HG03066 (cell line): ENCODE measurements around the gene UGT1A6.
"Not testable (repeated sequence)": the region's sequence is repeated elsewhere in the genome, so short reads cannot be mapped to it uniquely, and the experiment has no call there.

Experiments
- ATAC-seq: cut with Tn5 transposase; IDR thresholded peaks from one replicate; pipeline ENCODE4 v1.9.1; 2021; ENCODE audit warnings: low read depth; ENCODE audit not compliant: unreplicated experiment

UGT1A6 gene

GRCh38 chr2:233684640-233685039, 8.1 kb upstream of the UGT1A6 start:
- no peak for ATAC-seq

DNA sequence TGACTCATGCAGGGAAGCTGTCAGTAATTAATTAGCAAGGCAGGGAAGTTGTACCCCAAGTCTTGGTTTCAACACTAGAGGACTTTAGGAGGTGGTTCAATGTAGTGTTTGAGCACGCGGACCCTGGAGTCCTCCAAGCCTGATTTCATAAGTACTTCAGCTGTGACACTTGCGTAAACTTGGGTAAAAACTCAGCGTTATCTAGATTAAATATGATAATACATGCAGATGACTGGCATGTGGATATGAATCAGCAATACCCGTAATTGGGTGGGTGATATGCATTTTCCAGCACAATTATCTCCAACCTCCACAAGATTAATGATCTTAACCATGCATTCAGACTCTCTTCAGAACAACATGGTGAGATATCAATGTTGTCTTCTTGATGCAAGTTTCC, 5.8 kb upstream of the UGT1A6 start:
- ATAC-seq: no peak

DNA sequence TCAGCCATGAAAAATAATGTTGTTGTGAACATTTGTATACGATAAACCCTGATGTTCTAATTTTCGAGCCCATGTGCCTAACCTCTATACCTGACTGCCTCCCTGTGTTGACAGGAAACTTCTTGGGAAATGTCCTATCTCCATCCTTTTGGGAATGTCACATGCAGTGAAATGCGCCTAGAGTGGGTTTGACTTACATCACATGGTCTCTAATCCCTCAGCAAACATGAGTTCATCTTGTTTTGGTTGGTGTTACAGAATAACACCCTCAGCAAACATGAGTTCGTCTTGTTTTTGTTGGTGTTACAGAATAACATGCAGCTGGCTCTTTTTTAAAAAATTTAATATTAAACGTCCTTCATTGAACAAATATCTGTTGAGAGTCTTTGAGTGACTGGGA, 4.3 kb upstream of the UGT1A6 start:
- no peak for ATAC-seq

GRCh38 chr2:233689031-233689430, 3.7 kb upstream of the UGT1A6 start:
- ATAC-seq: no peak

GRCh38 chr2:233689501-233689900, 3.2 kb upstream of the UGT1A6 start:
- no peak for ATAC-seq

GRCh38 chr2:233690444-233690843, 2.2 kb upstream of the UGT1A6 start:
- no peak for ATAC-seq

DNA sequence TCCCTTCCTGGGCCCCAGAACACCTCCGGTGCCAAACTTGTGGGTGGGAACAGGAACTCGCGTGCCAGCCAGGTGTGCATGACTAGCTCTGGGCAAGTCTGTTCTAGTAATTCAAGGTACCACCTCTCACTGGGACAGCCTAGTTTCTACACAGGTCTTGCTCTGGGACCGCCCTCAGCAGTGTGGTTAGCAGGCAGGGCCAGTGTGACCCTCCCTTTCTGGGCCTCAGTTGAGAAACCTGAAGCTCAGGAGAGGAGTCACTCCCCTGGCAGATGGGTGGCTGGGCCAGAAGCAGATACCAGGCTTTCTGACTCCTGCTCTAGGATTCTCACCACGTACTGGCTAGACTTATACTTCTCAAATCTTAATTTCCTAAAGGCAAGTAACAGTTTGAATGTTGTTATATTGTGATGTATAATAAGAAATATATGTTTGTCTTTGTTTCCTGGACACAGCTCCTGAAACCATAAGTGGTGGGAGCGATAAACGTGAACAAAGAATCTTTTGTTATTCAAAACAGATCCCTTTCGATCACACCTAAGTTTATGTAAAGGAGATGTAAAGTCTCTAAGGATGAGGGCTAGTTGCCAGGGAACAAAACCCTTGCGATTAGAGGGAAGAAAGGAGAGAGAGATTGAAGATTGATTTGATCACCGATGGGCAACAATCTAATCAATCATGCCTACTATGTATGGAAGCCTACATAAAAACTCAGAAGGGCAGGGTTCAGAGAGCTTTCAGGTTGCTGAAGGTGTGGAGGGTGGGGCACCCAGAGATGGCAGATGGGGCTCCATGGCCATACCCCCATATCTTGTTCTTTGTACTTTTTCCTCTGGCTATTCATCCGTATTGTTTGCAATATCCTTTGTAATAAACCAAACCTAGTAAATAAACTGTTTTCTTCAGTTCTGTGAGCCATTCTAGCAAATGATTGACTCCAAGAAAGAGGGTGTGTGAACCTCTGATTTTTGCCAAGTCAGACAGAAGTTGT, 952 bp upstream of the UGT1A6 start:
- ATAC-seq: no peak

DNA sequence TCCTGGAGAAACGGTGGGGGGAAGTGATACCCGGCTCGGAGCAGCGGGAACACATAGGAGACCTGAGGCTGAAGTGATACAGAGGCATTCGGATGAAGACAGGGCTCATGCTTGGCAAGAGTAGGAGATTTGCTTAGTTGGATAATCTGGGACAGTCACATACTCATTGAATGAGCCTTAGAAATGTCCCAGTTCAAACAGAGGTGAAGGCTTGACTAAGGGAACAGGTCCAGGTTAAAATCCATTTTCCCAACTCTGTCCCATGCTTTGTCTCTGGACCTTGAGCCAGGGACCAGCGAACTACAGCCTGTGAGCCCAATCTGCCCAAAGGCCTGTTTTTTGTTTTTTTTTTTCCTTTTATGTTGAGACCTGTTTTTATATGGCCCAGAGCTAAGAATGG, 1.3 kb downstream of the UGT1A6 start:
- ATAC-seq: no peak

DNA sequence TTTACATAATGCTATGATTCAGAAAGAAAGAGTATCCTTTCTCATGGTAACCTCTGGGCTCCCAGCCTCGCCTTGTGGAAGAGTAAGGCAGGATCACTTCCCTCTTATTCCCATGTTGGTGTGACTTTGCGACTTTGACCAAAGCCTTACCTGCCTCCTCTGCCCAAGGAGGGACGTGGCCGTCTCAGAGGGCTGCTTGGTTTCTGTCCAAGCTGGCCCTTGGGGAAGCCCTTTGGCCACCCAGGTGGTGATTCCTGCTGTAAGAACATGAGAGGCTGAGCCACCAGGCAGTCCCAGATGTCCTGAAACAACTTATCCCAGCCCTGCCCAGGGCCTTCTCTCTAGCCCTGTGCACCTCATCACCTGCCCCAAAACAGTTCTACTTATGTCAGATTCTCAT, 6.0 kb downstream of the UGT1A6 start:
- ATAC-seq: no peak

- no peak for ATAC-seq
Observed at GRCh38 chr2:233699424-233700027, 6.8 kb downstream of the UGT1A6 start.

DNA sequence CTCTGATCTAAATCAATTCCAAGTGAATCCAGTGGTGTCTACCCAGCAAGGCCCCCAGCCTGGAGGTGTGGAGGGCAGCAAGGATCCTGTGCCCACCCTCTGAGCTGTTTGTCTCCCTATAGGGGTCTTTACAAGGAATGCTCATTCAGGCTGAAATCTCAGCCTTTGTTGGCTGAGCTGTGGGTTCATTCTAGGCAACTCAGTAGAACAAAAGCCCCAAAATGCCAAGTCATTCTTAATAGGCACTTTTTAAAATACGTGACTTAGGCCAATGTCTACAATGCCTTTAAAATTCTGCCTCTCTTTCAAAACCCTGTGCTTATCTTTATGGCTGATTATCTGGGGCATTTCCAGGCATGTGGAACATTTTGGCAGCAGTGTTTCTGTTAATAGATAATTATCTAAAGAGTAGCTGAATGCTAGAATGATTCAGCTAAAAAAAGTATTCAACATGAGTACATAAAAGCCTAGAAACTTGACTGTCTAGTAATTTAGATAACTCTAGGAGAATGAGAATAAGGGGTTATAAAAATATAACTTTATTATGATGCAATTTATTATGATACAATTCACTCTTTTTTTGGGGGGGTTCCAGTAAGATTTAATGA, 7.4 kb downstream of the UGT1A6 start:
- no peak for ATAC-seq

DNA sequence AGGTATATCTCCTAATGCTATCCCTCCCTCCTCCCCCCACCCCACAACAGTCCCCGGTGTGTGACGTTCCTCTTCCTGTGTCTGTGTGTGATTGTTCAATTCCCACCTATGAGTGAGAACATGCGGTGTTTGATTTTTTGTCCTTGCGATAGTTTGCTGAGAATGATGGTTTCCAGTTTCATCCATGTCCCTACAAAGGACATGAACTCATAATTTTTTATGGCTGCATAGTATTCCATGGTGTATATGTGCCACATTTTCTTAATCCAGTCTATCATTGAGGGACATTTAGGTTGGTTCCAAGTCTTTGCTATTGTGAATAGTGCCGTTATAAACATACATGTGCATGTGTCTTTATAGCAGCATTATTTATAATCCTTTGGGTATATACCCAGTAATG, 8.2 kb downstream of the UGT1A6 start:
- ATAC-seq: not testable (repeated sequence)

GRCh38 chr2:233702238-233702637, 9.5 kb downstream of the UGT1A6 start:
- ATAC-seq: no peak

- no peak for ATAC-seq
Observed at GRCh38 chr2:233705911-233706506, 13.3 kb downstream of the UGT1A6 start.

GRCh38 chr2:233706720-233707119, 14.0 kb downstream of the UGT1A6 start:
- ATAC-seq: no peak

- no peak for ATAC-seq
Observed at GRCh38 chr2:233707940-233708644, 15.4 kb downstream of the UGT1A6 start.

DNA sequence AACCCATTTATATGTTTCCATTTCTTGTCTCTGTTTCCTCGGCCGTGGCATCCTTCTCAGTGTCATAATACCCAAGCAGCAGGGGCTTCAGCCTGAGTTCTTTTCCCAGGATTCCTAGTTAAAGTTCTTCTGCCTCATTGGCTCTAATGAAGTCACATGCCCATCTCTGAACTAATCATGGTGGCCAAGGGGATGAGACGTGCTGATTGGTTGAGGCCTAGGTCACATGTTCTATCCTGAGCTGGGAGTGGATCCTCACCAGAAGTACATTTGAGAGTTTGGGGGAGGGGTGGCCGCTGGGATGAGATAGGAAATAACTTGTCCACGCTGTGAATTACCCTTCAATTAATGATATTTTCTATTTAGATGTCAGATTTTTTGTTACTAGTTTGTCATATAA, 16.3 kb downstream of the UGT1A6 start:
- no peak for ATAC-seq

DNA sequence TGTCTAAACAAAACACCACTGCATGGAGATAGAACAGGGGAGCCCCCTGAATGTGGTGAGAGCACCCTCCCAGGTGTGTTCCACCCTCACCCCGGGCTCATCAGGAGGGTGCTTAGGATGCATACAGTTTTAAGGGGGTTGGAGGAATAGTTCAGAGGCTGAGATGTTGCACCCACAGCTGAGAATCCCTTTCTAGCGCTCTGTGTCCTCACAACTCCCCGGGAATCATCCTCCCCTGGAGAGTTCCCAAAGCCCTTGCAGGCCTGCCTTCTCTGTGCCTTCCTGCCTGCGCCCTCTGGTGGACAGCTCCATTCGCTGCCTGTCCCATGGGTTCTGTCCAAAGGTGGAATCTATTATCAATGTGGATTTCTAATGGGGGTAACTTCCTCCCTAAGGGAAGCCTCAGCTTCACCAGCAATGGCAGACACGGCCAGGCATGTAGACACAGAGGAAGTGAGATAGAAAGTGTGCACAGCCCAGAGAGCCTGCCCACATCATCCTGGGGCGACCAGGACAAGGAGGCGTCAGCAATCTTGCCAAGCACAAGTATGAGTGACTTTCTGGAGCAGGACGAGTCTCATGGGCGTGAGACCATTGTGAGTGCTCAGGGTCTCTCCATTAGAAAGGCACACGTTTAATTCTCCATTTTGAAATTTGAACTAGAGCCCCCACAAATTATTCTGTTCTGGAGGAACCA, 18.8 kb downstream of the UGT1A6 start:
- ATAC-seq: no peak

DNA sequence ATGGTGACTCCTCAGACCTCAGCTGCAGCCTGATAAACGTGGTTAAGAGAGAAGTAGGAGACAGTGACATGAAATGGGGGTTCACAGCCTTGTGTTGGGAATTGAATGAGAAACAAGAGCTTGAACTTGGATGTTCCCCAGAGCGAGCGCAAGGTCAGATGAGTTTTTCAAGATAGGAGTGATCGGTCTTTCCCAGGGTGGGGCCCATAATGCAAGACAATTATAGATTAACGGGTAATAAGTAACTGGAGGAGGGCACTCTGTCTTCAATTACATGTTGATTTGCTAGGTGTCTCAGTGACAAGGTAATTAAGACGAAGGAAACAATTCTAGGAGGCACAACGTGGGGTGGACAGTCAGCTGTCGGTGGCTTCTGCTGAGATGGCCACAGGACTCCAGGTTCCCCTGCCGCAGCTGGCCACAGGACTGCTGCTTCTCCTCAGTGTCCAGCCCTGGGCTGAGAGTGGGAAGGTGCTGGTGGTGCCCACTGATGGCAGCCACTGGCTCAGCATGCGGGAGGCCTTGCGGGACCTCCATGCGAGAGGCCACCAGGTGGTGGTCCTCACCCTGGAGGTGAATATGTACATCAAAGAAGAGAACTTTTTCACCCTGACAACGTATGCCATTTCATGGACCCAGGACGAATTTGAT, 20.0 kb downstream of the UGT1A6 start, which contains the start of gene UGT1A5:
TSS of gene UGT1A5 (plus strand) at position 297 of the 651 bp plus-strand sequence. CDS start at position 382, 85 bp downstream.
- ATAC-seq: no peak
